Right cardiac atrium (tissue), 5 donors: ENCODE measurements around the gene NLRP12. TPM values are rescaled to one million over a fixed set of nuclear protein-coding genes. Genes with fewer than 3 reads are reported as not detected.
"Not testable (repeated sequence)": the region's sequence is repeated elsewhere in the genome, so short reads cannot be mapped to it uniquely, and the experiment has no call there.

Experiments used
- ATAC-seq, 2 donors: fragments of 200-7000 bp; cut with Tn5 transposase; one replicate each; pipeline versions ENCODE4 v1.8.0 to v1.9.1; 2020; ENCODE audit warnings: moderate library complexity in 2 of 2, mild to moderate bottlenecking in 1 of 2
- DNase-seq, 3 donors: peaks; one replicate each; pipeline ENCODE4 v3.0.0-alpha.2; 2020
- H3K27ac ChIP-seq: one replicate; pipeline ENCODE4 v1.5.1; 2013; ENCODE audit warnings: mild to moderate bottlenecking, low read length, control low read depth, moderate library complexity
- H3K27me3 ChIP-seq: one replicate; pipeline ENCODE4 v1.6.1; 2013; ENCODE audit not compliant: control insufficient read depth, insufficient read depth
- H3K4me1 ChIP-seq: one replicate; pipeline ENCODE4 v1.6.1; 2013; ENCODE audit warnings: low read length; ENCODE audit not compliant: control insufficient read depth, insufficient read depth
- H3K4me3 ChIP-seq: one replicate; pipeline ENCODE4 v1.5.1; 2013; ENCODE audit warnings: low read length, control low read depth
- H3K9me3 ChIP-seq: one replicate; pipeline ENCODE4 v1.6.1; 2013; ENCODE audit warnings: low read length; ENCODE audit not compliant: control insufficient read depth
- WGBS: extraction: QIAGEN DNeasy Blood & Tissue Kit; methylation state at CpG from one replicate; pipeline ENCODE4 v1.1.7; 2013; 5-methylcytosine and 5-hydroxymethylcytosine counted together
- intact Hi-C, 4 donors: fragments of 100-400 bp; cut with DNase I; formaldehyde crosslinking; loops; one replicate each; pipeline versions ENCODE4 v1.11.0 to v1.14.0; 2022 to 2023
- polyA plus RNA-seq: library from polyadenylated mRNA; stranded (reverse); fragments of 200-250 nt; gene quantifications from one replicate; pipeline ENCODE4 v1.2.3, GENCODE V29; 2013
- total RNA-seq, 4 donors: library from RNA; stranded (reverse); fragmentation: NEBNext Ultra II Directional; extraction: Animal tissue kit (Norgen Biotek cat#: 25700); gene quantifications; one replicate each; pipeline ENCODE4 v1.2.1, GENCODE V29; 2021
- donor health status: healthy with polysubstance abuse.
- donor health status: DM: no; HTN: yes; CAD: no.
- donor health status: DM: no; HTN: no; CAD: no.
- donor health status: DM: no; HTN: yes; CAD: no; lungs with severe emphysema.
- donor health status: DM: yes; HTN: yes; CAD: no.

The NLRP12 gene
- total and polyA plus RNA-seq, 5 donors, result 0.20 to 0.71 (median 0.56) TPM

DNA sequence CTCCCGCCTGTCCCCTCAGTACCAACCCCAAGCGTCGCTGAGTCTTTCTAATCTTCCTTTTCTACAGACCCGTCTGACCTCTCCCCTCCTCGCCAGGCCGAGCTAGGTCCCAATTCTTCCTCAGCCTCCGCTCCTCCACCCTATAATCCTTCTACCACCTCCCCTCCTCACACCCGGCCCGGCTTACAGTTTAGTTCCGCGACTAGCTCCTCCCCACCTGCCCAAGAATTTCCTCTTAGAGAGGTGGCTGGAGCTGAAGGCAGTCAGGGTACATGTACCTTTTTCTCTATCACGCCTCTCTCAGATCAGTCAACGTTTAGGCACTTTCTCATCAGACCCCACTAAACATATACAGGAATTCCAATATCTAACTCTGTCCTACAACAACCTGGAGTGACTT lies 8.7 kb upstream of the NLRP12 start:
- intact Hi-C loops, H3K4me1 ChIP-seq, H3K27ac ChIP-seq, H3K9me3 ChIP-seq, H3K27me3 ChIP-seq, ATAC-seq, H3K4me3 ChIP-seq, DNase-seq: not testable (repeated sequence)
- WGBS, result 20% methylated on average over 10 of the region's 13 CpGs

DNA sequence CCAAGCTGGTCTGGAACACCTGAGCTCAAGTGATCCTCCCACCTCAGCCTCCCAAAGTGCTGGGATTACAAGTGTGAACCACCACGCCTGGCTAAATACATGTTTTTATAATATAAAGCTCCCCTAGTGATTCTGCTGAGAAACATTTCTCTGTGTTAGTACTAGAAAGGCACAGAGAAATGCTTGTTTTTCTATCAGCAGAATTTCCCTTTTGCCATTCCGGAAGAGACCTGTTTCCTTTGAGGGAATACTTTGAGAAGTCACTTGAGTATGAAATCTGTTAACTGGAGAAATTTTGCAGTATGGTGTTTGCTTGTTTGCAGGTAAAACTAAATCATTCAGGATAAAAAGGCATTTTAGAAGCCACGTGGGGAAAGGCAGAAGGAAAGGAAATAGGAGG lies 4.4 kb upstream of the NLRP12 start:
- no peaks in the 10 kb centered on the region for H3K9me3 ChIP-seq
- 61% methylated on average over 3 of the region's 3 CpGs for WGBS
- intact Hi-C loops, result no loop called here
- no peak overlapping the region for H3K27ac ChIP-seq
- DNase-seq (no peak), ATAC-seq (no peak)
- no peak overlapping the region for H3K4me3 ChIP-seq
- H3K27me3 ChIP-seq, result no peaks in the 10 kb centered on the region
- no peaks in the 10 kb centered on the region for H3K4me1 ChIP-seq

DNA sequence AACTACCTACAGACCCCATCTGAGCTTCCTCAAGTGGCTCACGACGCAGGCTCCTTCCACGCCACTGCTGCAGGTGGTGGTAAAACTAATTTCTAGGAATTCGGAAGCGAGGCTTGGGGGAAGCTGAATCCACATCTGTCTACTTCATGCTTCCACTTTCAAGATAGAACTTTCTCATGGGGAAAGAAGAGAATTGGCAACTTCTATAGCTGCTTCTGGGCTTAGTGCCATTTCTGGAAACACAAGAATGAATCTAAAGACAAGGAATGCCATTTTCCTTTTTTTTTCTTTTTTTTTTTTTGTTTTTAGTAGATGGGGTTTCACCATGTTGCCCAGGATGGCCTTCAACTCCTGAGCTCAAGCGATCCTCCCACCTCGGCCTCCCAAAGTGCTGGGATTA lies 2.8 kb upstream of the NLRP12 start:
- 59% methylated on average over 7 of the region's 7 CpGs for WGBS
- DNase-seq (no peak), ATAC-seq (no peak)
- H3K4me1 ChIP-seq, result no peaks in the 10 kb centered on the region
- no peak overlapping the region for H3K4me3 ChIP-seq
- intact Hi-C loops, result no loop called here
- no peak overlapping the region for H3K27ac ChIP-seq
- no peaks in the 10 kb centered on the region for H3K27me3 ChIP-seq
- no peaks in the 10 kb centered on the region for H3K9me3 ChIP-seq

DNA sequence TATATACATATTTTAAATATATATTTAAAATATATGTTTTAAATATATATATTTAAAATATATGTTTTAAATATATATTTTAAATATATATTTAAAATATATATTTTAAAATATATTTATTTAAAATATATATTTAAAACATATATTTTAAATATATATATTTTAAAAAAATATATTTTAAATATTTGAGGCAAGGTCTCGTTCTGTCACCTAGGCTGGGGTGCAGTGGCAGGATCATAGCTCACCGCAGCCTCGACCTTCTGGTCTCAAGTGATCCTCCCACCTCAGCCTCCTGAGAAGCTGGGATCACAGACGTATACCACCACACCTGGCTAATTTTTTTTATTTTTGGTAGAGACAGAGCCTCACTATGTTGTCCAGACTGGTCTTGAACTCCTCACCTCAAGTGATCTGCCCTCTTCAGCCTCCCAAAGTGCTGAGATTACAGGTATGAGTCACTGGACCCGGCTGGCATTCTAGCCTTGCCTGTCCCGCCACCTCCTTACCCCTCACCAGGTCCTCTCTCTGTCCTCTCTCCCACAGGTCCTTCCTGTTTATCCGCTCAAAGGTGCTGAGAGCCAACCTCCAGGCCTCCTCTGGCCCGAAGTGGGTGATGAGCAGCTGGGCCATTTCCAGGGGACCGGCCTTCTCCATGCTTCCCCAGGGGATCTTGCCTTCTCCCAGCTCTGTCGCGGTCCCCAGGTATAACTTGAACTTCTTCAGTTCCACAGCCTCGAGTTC lies 564 bp downstream of the NLRP12 start:
- Histone ChIP-seq H3K4me3 (no peak overlapping the region), H3K27me3 (no peaks in the 10 kb centered on the region), H3K27ac (no peak overlapping the region), H3K9me3 (no peaks in the 10 kb centered on the region), H3K4me1 (no peaks in the 10 kb centered on the region)
- intact Hi-C loops, result no loop called here
- 77% methylated on average over 12 of the region's 12 CpGs for WGBS
- no peak for ATAC-seq
- DNase-seq, result no peak

DNA sequence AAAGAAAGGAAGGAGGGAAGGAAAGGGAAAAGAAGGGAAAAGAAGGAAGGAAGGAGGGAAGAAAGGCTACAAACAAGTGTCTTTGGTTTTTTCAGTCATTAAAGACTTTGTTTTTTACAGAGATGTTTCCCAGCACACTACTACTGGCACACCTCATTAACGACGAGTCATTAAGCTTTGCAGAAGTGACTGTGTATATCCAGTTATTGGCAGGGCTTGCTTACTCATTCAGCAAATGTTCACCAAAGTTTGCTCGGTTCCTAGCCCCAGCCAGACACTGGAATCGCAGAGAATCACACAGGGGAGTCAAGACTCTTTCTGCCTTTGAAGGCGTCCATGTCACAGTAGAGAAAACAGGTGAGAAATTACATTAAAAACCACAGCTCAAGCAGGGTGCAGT lies 4.3 kb downstream of the NLRP12 start:
- ATAC-seq (no peak), DNase-seq (no peak)
- H3K4me1 ChIP-seq, result no peaks in the 10 kb centered on the region
- H3K27me3 ChIP-seq, result no peaks in the 10 kb centered on the region
- intact Hi-C loops, result no loop called here
- no peaks in the 10 kb centered on the region for H3K9me3 ChIP-seq
- H3K4me3 ChIP-seq, result no peak overlapping the region
- WGBS, result 68% methylated on average over 5 of the region's 5 CpGs
- H3K27ac ChIP-seq, result no peak overlapping the region

DNA sequence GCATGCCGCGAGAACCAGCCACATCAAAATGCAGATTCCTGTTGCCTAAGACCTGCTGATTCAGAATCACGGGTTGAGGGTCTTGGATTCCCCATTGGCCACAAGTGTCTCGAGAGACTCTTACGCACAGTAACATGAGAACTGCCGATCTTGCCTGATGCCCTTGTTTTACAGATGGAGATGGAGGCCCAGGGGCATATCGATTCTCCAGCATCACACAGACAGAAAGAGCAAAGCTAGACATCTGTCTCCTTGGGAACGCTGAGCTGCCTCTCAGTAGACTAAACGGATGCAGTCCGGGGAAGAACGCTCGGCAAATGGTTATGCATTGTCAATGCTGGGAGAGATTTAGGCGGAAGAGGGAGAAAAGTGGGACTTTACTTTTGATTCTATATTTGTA lies 5.4 kb downstream of the NLRP12 start:
- ATAC-seq, result no peak
- Histone ChIP-seq H3K4me1 (no peaks in the 10 kb centered on the region), H3K27ac (no peak overlapping the region), H3K4me3 (no peak overlapping the region), H3K27me3 (no peaks in the 10 kb centered on the region), H3K9me3 (no peaks in the 10 kb centered on the region)
- intact Hi-C loops, result no loop called here
- WGBS, result 90% methylated on average over 13 of the region's 13 CpGs
- no peak for DNase-seq

DNA sequence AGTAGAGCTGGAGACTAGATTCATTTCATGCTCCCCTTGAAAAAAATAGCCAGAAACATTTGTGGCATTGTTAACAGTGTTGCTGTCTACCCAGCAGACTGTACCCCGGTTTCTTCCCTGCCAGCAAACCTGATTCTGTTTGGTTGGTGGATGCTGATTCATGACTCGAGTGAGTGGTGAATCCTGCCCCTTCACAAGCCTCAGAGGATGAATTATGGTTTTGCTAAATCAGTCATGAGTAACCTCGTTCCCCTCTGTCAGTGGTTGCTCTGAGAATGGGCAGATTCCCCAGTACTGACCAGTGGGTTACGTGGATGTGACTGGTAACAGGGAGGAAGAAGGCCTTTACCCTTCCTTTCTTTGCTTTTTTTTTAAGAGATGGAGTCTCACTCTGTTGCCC lies 10.1 kb downstream of the NLRP12 start:
- no peaks in the 10 kb centered on the region for H3K9me3 ChIP-seq
- no peak for DNase-seq
- 67% methylated on average over 4 of the region's 4 CpGs for WGBS
- H3K27me3 ChIP-seq, result no peaks in the 10 kb centered on the region
- no peak for ATAC-seq
- H3K4me3 ChIP-seq, result no peak overlapping the region
- intact Hi-C loops, result no loop called here
- no peak overlapping the region for H3K27ac ChIP-seq
- H3K4me1 ChIP-seq, result no peaks in the 10 kb centered on the region

DNA sequence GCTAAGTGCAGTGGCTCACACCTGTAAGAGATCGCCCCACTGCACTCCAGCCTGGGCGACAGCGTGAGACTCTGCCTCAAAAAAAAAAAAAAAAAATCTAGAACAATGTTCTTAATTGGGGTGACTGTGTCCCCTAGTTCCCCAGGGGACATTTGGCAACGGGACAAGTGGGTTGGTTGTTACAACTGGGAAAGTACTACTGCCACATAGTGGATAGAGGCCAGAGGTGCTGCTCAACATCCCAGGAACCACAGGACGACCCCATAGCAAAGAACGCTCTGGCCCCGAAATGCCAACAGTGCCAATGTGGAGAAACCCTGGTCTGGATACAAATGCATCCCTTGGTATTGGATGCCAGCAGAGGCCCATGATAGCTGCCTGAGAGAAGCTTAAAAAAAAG lies 11.8 kb downstream of the NLRP12 start:
- H3K4me3 ChIP-seq, result no peak overlapping the region
- no peaks in the 10 kb centered on the region for H3K9me3 ChIP-seq
- H3K27me3 ChIP-seq, result no peaks in the 10 kb centered on the region
- 49% methylated on average over 7 of the region's 7 CpGs for WGBS
- intact Hi-C loops, result no loop called here
- H3K27ac ChIP-seq, result no peak overlapping the region
- DNase-seq (no peak), ATAC-seq (no peak)
- no peaks in the 10 kb centered on the region for H3K4me1 ChIP-seq

DNA sequence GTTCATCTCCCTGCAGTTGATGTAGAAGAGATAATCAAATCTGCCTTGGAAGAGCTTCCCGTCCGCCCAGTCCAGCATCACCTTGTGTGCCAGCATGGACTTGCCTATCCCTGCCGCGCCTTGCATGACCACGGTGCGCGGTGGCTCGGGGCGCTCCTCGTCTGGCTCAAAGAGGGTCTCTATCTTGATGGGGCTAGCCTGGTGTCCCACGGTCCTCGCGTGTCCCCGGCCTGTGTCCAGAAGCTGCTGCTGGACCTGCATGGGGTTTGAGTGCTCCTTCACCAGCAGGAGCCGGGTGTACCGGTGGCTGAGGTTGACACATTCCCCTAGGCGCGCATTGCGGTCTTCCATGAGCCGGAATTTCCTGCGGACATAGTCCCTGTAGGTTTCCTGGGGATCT lies 13.2 kb downstream of the NLRP12 start:
- ATAC-seq (no peak), DNase-seq (no peak)
- Histone ChIP-seq H3K9me3 (no peaks in the 10 kb centered on the region), H3K27me3 (no peaks in the 10 kb centered on the region), H3K4me1 (no peaks in the 10 kb centered on the region), H3K27ac (no peak overlapping the region), H3K4me3 (no peak overlapping the region)
- whole genome bisulfite sequencing, result 95% methylated on average over 21 of the region's 21 CpGs
- intact Hi-C loops, result no loop called here

DNA sequence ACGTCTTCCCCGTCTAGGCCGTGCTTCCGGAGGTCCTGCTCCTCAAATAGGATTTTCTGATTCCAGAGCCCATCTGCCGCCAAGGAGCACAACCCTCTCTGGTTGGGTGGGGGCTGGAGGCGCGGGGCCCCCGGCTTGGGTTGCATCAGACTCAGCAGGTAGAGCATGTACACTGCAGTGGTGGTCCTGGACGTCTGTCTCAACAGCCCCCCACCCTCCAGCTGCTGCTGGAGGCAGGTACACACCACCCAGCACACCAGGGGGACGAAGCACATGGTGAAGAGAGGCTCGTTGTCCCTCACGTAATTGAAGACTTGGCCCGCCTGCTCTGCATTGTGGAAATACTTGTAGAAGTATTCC lies 13.9 kb downstream of the NLRP12 start:
- DNase-seq (no peak), ATAC-seq (no peak)
- Histone ChIP-seq H3K27ac (no peak overlapping the region), H3K27me3 (no peaks in the 10 kb centered on the region), H3K4me3 (no peak overlapping the region), H3K9me3 (no peaks in the 10 kb centered on the region), H3K4me1 (no peaks in the 10 kb centered on the region)
- intact Hi-C loops, result no loop called here
- WGBS, result 77% methylated on average over 13 of the region's 13 CpGs

DNA sequence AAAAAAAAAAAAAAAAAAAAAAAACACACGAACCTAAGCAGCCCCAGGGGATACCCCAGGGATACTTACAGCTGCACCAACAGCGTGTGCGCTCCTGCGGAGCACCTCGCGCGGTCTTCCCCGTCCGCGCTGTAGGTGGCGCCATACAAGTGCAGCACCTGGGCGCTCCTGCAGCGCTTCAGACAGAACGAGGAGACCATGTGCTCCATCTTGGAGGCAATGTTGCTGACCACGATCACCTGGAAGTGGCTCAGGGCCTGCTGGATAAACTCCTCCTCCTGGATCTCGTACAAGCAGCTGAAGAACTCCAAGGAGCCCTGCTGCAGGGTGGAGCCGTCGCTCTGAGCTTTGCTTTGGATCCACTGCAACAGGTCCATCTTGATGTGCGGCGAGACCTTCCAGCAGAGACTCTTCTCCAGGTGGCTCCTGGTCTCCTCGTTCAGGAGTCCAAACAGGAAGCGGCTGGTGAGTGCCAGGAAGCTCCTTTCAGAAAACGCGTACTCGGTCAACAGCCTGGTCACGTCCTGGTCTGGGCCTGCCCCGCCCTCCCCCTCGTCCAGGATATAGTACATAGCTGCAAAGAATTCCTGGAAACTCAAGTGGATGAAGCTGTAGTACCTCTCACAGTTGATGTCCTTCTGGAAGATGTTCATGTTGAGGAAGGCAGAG lies 14.5 kb downstream of the NLRP12 start:
- peak in 2 of 3 donors; percentile 18 to 55 for DNase-seq
- 69% methylated on average over 28 of the region's 28 CpGs for WGBS
- Histone ChIP-seq H3K27me3 (no peaks in the 10 kb centered on the region), H3K9me3 (no peaks in the 10 kb centered on the region), H3K27ac (no peak overlapping the region), H3K4me3 (no peak overlapping the region), H3K4me1 (no peaks in the 10 kb centered on the region)
- ATAC-seq, result peak in 1 of 2 donors; percentile 40
- intact Hi-C loops, result loop anchor here in 1 of 4 donors (10.0 kb wide), 1 partner anchor 215 kb away; no protein-coding TSS in a partner anchor
